GM12874 (cell line): Measurements from ENCODE around the gene FIGNL2.

Experiments
- TF ChIP-seq, protein P1 (sequence below): IDR thresholded peaks from 2 replicates; pipeline ENCODE4 v1.5.1; 2011; ENCODE audit warnings: low read depth, mild to moderate bottlenecking, control low read depth, low read length, moderate library complexity; ENCODE audit not compliant: insufficient read depth

Gene FIGNL2

DNA sequence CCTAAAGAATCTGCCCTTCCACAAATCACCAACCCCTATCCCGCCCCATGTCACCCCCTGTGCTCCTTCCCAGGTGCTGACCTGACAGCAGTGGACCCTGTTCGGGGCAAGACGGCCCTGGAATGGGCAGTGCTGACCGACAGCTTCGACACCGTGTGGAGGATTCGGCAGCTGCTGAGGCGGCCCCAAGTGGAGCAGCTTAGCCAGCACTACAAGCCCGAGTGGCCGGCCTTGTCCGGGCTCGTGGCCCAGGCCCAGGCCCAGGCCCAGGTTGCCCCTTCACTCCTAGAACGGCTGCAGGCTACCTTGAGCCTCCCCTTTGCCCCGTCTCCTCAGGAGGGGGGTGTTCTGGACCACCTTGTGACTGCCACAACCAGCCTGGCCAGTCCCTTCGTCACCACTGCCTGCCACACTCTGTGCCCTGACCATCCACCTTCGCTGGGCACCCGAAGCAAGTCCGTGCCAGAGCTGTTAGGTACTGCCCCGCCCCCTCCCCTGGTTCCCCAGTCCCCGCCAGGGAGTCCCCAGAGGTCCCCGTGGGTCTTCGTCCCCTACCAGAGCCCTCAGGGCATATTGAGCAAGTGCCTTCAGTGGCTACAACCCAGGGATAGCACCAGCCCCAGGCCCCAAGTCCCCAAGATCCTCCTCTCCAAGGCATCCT lies 42.1 kb upstream of the FIGNL2 start:
- TF ChIP-seq, protein P1, sequence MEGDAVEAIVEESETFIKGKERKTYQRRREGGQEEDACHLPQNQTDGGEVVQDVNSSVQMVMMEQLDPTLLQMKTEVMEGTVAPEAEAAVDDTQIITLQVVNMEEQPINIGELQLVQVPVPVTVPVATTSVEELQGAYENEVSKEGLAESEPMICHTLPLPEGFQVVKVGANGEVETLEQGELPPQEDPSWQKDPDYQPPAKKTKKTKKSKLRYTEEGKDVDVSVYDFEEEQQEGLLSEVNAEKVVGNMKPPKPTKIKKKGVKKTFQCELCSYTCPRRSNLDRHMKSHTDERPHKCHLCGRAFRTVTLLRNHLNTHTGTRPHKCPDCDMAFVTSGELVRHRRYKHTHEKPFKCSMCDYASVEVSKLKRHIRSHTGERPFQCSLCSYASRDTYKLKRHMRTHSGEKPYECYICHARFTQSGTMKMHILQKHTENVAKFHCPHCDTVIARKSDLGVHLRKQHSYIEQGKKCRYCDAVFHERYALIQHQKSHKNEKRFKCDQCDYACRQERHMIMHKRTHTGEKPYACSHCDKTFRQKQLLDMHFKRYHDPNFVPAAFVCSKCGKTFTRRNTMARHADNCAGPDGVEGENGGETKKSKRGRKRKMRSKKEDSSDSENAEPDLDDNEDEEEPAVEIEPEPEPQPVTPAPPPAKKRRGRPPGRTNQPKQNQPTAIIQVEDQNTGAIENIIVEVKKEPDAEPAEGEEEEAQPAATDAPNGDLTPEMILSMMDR: no peak

GRCh38 chr12:51890133-51890464 lies 41.6 kb upstream of the FIGNL2 start:
- TF ChIP-seq, protein P1: no peak

GRCh38 chr12:51889216-51890132 lies 41.0 kb upstream of the FIGNL2 start:
- TF ChIP-seq, protein P1: no peak

DNA sequence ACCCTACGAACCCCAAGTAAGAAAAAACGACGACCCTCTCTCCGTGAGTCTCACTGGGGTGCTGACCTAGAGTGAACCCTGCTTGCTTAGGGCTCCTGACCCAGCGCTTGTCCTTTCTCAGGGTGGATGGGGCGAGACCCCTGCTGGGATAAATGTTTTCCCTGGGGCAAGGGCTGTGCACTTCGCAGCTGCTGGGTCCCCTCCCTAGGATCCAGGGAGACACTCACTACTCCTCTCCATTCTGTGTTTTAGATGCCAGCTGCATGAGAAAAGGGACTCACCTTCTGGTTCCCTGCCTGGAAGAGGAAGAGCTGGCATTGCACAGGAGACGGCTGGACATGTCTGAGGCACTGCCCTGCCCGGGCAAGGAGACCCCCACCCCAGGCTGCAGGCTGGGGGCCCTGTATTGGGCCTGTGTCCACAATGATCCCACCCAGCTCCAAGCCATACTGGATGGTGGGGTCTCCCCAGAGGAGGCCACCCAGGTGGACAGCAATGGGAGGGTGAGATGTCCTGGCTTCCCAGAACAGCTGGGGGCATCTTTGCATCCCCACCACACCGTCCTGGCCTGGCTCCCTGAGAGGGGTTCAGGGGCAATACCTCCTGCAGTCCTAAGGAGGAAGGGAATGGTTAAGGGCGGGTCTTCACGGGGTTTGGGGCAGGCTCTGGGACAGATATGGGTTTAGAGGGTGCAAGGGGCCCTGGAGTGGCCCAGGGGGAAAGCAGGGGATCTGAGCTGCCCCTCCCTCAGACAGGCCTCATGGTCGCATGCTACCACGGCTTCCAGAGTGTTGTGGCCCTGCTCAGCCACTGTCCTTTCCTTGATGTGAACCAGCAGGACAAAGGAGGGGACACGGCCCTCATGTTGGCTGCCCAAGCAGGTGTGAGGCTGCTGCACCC lies 40.0 kb upstream of the FIGNL2 start:
- TF ChIP-seq, protein P1: no peak

- TF ChIP-seq, protein P1: no peak
These were observed 39.2 kb upstream of the FIGNL2 start, which contains the start of gene ANKRD33 for GRCh38 chr12:51887476-51888315. ANKRD33 (plus strand) TSS chr12:51888103; CDS start chr12:51888187, 84 bp downstream.

DNA sequence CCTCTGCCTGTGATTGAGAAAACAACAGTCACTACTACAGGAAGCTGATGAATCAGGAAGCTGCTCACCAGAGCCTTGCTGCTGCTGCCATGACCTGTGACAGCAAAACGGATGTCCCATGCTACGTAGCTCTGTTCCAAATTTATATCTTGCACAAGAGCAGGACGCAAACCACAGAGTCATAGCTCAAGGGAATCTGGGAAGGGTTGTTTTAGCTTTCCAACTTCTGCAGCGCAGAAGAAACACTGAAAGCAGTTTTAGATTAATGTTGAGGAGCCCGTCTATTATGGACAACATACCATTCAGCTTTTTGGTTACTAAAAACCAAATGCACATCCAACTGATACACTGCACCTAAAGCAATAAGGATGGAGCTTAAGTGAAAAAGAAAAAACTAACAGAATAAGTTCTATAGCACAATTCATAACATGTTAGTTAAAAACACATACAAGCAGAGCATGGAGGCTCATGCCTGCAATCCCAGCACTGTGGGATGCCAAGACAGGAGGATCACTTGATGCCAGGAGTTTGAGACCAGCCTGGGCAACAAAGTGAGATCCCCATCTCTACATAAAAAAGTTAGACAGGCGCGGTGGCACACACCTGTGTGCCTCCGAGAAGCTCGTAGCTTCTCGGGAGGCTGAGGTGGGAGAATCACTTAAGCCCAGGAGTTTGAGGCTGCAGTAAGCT lies 37.6 kb upstream of the FIGNL2 start:
- TF ChIP-seq, protein P1: no peak
